K562 (cell line): Measurements from ENCODE around the gene PPP1R1C. TPM values are rescaled to one million over a fixed set of nuclear protein-coding genes. Genes with fewer than 3 reads are reported as not detected.

Experiments
- ATAC-seq: fragments of 200-7000 bp; cut with Tn5 transposase; 3 replicates; pipeline ENCODE4 v1.9.1; 2020; ENCODE audit warnings: moderate library complexity
- BruUV-seq: library from RNA; stranded (reverse); fragments of 400-500 nt; replicated peaks from 2 replicates; lab custom pipeline; 2021; lab: Mats Ljungman, UMichigan
- CTCF ChIA-PET: fragments of 300-600 bp; formaldehyde crosslinking; extraction: SDS; loops from one replicate; lab custom pipeline; 2021; ENCODE audit warnings: low intra/inter-chr PET ratio; lab: Yijun Ruan, JAX
- POLR2A ChIA-PET: fragments of 300-600, 350-650 bp; sonication (Branson Sonifier 250); formaldehyde crosslinking; extraction: SDS; loops from one replicate; lab custom pipeline; 2021; ENCODE audit warnings: antibody characterized with exemption, inconsistent platforms; lab: Yijun Ruan, JAX
- DNase-seq, 4 experiments: peaks; one replicate each; pipeline versions ENCODE4 v3.0.0 to v3.0.0-alpha.2; 2011 to 2018; ENCODE audit warnings: low spot score in 3 of 4, mixed read lengths in 3 of 4; ENCODE audit errors: extremely low read depth in 1 of 4
- FAIRE-seq: peaks from 2 replicates; lab custom pipeline; 2011; peaks lifted over from hg19 to GRCh38; lab: Jason Lieb, UNC
- H2AFZ ChIP-seq: 2 replicates; pipeline ENCODE4 v1.6.0; 2011; ENCODE audit warnings: low read depth, low read length, control low read depth, inconsistent platforms
- H3K27ac ChIP-seq: fragments of 200-600 bp; 3 replicates; pipeline ENCODE4 v1.8.0; 2011; ENCODE audit warnings: low read depth, mild to moderate bottlenecking, control low read depth, inconsistent platforms, low read length, moderate library complexity, mixed read lengths; ENCODE audit errors: extremely low read depth
- H3K27me3 ChIP-seq, 2 experiments: fragments of 300-600 bp in 1 of 2; 2 replicates in 1 of 2; 3 replicates in 1 of 2; pipeline versions ENCODE4 v1.6.0 to v1.8.0; 2011; ENCODE audit warnings: inconsistent platforms in 2 of 2, low read length in 2 of 2, mild to moderate bottlenecking in 1 of 2, mixed read lengths in 1 of 2, moderate library complexity in 1 of 2; ENCODE audit not compliant: control insufficient read depth in 2 of 2, insufficient read depth in 2 of 2
- H3K36me3 ChIP-seq: fragments of 300-600 bp; 3 replicates; pipeline ENCODE4 v1.8.0; 2011; ENCODE audit warnings: mild to moderate bottlenecking, low read length, inconsistent platforms; ENCODE audit not compliant: control insufficient read depth, insufficient read depth
- H3K4me1 ChIP-seq, 2 experiments: fragments of 200-600 bp in 1 of 2; replicated peaks in 1 of 2; 2 replicates in 1 of 2; 3 replicates in 1 of 2; pipeline versions ENCODE4 v1.5.1 to v1.8.0; 2011; ENCODE audit warnings: inconsistent platforms in 2 of 2, low read length in 2 of 2, mild to moderate bottlenecking in 1 of 2, mixed read lengths in 1 of 2, moderate library complexity in 1 of 2; ENCODE audit not compliant: control insufficient read depth in 2 of 2, insufficient read depth in 2 of 2
- H3K4me2 ChIP-seq: 2 replicates; pipeline ENCODE4 v1.6.1; 2011; ENCODE audit warnings: low read length, control low read depth, inconsistent platforms, mixed read lengths; ENCODE audit not compliant: insufficient read depth
- H3K4me3 ChIP-seq: fragments of 200-600 bp; sonication (generic), shearing (Covaris generic); 2 replicates; pipeline ENCODE4 v1.5.1; 2016; ENCODE audit warnings: control low read depth, inconsistent platforms
- H3K79me2 ChIP-seq: fragments of 200-600 bp; 3 replicates; pipeline ENCODE4 v1.8.0; 2011; ENCODE audit warnings: low read length, inconsistent platforms; ENCODE audit not compliant: control insufficient read depth, insufficient read depth
- H3K9ac ChIP-seq, 2 experiments: 2 replicates each; pipeline versions ENCODE4 v1.6.0 to v1.6.1; 2011; ENCODE audit warnings: low read depth in 2 of 2, low read length in 2 of 2, control low read depth in 1 of 2, inconsistent platforms in 1 of 2, mild to moderate bottlenecking in 1 of 2, mixed read lengths in 1 of 2; ENCODE audit not compliant: insufficient read depth in 1 of 2
- H3K9me1 ChIP-seq: one replicate; pipeline ENCODE4 v1.6.0; 2011; ENCODE audit warnings: inconsistent platforms, mild to moderate bottlenecking, low read length, moderate library complexity; ENCODE audit not compliant: control insufficient read depth, insufficient read depth
- H3K9me3 ChIP-seq: replicated peaks from 2 replicates; pipeline ENCODE4 v1.5.1; 2011; ENCODE audit warnings: low read depth, low read length, inconsistent platforms; ENCODE audit not compliant: control insufficient read depth, insufficient read depth
- H4K20me1 ChIP-seq: replicated peaks from 2 replicates; pipeline ENCODE4 v1.6.1; 2011; ENCODE audit warnings: low read length, inconsistent platforms, mixed read lengths; ENCODE audit not compliant: control insufficient read depth, insufficient read depth
- MIER1 ChIP-seq: fragments of 450-650 bp; IDR thresholded peaks from 2 replicates; pipeline ENCODE4 v1.6.1; 2016; ENCODE audit warnings: antibody characterized with exemption, mild to moderate bottlenecking, low read depth
- PHF8 ChIP-seq: fragments of 200-600 bp; sonication (generic); IDR thresholded peaks from 2 replicates; pipeline ENCODE4 v1.6.1; 2012; ENCODE audit warnings: mixed run types, mild to moderate bottlenecking, inconsistent platforms, low read length, moderate library complexity, borderline replicate concordance
- SIN3B ChIP-seq: fragments of 450-650 bp; IDR thresholded peaks from 2 replicates; pipeline ENCODE4 v1.6.1; 2017; ENCODE audit warnings: low read depth, mild to moderate bottlenecking, moderate library complexity
- SRF ChIP-seq, 2 experiments: fragments of 250-450, 450-650 bp in 1 of 2; sonication (Bioruptor Pico) in 1 of 2; sonication (generic) in 1 of 2; formaldehyde crosslinking; IDR thresholded peaks; 2 replicates each; pipeline versions ENCODE4 v1.5.0 to v1.5.1; 2020 to 2022; ENCODE audit warnings: mild to moderate bottlenecking in 1 of 2, missing genetic modification reagents in 1 of 2
- STAG1 ChIP-seq: sonication (generic); formaldehyde crosslinking; IDR thresholded peaks from 2 replicates; pipeline ENCODE4 v1.5.0; 2020; ENCODE audit warnings: missing genetic modification reagents, borderline replicate concordance
- TAL1 ChIP-seq: fragments of 450-650 bp; IDR thresholded peaks from 2 replicates; pipeline ENCODE4 v1.6.1; 2016; ENCODE audit warnings: mild to moderate bottlenecking
- TEAD2 ChIP-seq: fragments of 450-650 bp; IDR thresholded peaks from 2 replicates; pipeline ENCODE4 v1.6.1; 2016; ENCODE audit warnings: missing genetic modification characterization, control low read depth, missing compliant biosample characterization
- ZNF316 ChIP-seq: fragments of 450-650 bp; IDR thresholded peaks from 2 replicates; pipeline ENCODE4 v1.6.1; 2016
- ZNF780A ChIP-seq: fragments of 250-450 bp; sonication (Bioruptor Pico); IDR thresholded peaks from 2 replicates; pipeline ENCODE4 v1.5.0; 2021; ENCODE audit warnings: mild to moderate bottlenecking
- WGBS: fragments of 100-300 bp; shearing (Covaris generic); methylation state at CpG from one replicate; pipeline ENCODE4 v1.1.6; 2016; ENCODE audit warnings: low coverage, mixed read lengths; ENCODE audit not compliant: insufficient coverage; ENCODE audit errors: missing lambda C conversion rate; 5-methylcytosine and 5-hydroxymethylcytosine counted together
- in situ Hi-C: fragments of 300-500 bp; cut with MboI; formaldehyde crosslinking; loops from 4 replicates; pipeline ENCODE4 v1.15.0; 2018; ENCODE audit warnings: inconsistent platforms, mixed read lengths
- intact Hi-C: fragments of 100-400 bp; cut with micrococcal nuclease; formaldehyde crosslinking; loops from 2 replicates; pipeline ENCODE4 v1.14.2; 2022
- polyA plus RNA-seq, 8 experiments: library from polyadenylated mRNA; depleted of rRNA in 4 of 8; stranded (reverse) in 5 of 8; unstranded in 3 of 8; fragments of >200 nt; fragmentation: Nextera tagmentation in 2 of 8; fragmentation: Illumina TruSeq in 1 of 8; extraction: Ambion mirVana in 2 of 8; extraction: Trizol in 1 of 8; gene quantifications; 2 replicates each; pipeline versions ENCODE4 v1.2.1 to v1.2.3, GENCODE V29; 2011 to 2014; ENCODE audit warnings: inconsistent platforms in 1 of 8, missing spikeins in 1 of 8
- total RNA-seq, 7 experiments: library from RNA; depleted of rRNA in 6 of 7; stranded (reverse); fragments of >200 nt in 6 of 7; fragmentation: Illumina TruSeq in 2 of 7; extraction: Trizol in 2 of 7; gene quantifications; 2 replicates each; pipeline versions ENCODE4 v1.2.1 to v1.2.3, GENCODE V29; 2011 to 2021; ENCODE audit warnings: low replicate concordance in 1 of 7
- TF ChIP-seq, protein P1 (sequence below): sonication (generic); formaldehyde crosslinking; IDR thresholded peaks from 2 replicates; pipeline ENCODE4 v1.8.1; 2023; ENCODE audit warnings: mild to moderate bottlenecking, missing genetic modification reagents
- TF ChIP-seq, protein P2 (sequence below): sonication (generic); formaldehyde crosslinking; IDR thresholded peaks from 2 replicates; pipeline ENCODE4 v1.8.1; 2022; ENCODE audit warnings: missing genetic modification reagents
- TF ChIP-seq, protein P3 (sequence below): fragments of 450-650 bp; formaldehyde crosslinking; conservative IDR thresholded peaks from 2 replicates; pipeline ENCODE4 v1.4.0; 2022; ENCODE audit warnings: mild to moderate bottlenecking, missing genetic modification characterization

PPP1R1C gene
- total and polyA plus RNA-seq, 9 of the 15 experiments (the other 6 are each of a cell fraction or from before 2014, with no cell fraction given), result 0.09 to 0.64 (median 0.40) TPM; not detected in 2

DNA sequence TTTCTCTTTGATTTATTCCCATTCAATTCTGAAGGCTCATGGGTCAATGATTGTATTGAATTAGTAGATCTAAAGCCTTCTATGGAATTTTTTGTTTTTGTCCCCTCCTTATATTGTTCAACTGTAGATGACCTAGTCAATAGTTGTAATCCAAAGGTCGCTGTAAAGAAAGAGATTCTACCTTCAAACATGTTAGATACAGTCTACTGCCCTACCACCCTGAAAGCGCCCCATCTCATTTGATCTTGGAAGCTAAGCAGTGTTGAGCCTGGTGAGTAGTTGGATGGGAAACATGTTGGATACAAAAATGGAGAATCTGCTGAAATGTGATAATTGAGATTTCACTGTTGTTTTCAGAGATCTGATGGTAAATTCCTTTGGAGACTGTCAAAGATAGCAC lies 63.0 kb downstream of the PPP1R1C start:
- Histone ChIP-seq H3K9ac (no peak overlapping the region), H3K36me3 (no peaks in the 10 kb centered on the region), H4K20me1 (no peaks in the 10 kb centered on the region), H2AFZ (no peak overlapping the region), H3K9me1 (no peaks in the 10 kb centered on the region), H3K9me3 (no peaks in the 10 kb centered on the region), H3K27me3 (no peaks in the 10 kb centered on the region), H3K4me1 (no peaks in the 10 kb centered on the region), H3K27ac (no peak overlapping the region), H3K4me3 (no peak overlapping the region), H3K4me2 (no peak overlapping the region), H3K79me2 (no peaks in the 10 kb centered on the region)
- no peak for DNase-seq
- FAIRE-seq, result no peak
- WGBS, result 0% methylated on average over 2 of the region's 2 CpGs
- no TSS peak for BruUV-seq
- in situ Hi-C loops (no loop called here), intact Hi-C loops (no loop called here)
- ChIA-PET POLR2A (interaction anchor here (0.7 kb wide), 1 partner anchor 11 kb away, joined by 3 read pairs; no protein-coding TSS in a partner anchor), CTCF (no interaction called here)
- ATAC-seq, result no peak
- TF ChIP-seq TAL1, result no peak
- TF ChIP-seq, protein P1, sequence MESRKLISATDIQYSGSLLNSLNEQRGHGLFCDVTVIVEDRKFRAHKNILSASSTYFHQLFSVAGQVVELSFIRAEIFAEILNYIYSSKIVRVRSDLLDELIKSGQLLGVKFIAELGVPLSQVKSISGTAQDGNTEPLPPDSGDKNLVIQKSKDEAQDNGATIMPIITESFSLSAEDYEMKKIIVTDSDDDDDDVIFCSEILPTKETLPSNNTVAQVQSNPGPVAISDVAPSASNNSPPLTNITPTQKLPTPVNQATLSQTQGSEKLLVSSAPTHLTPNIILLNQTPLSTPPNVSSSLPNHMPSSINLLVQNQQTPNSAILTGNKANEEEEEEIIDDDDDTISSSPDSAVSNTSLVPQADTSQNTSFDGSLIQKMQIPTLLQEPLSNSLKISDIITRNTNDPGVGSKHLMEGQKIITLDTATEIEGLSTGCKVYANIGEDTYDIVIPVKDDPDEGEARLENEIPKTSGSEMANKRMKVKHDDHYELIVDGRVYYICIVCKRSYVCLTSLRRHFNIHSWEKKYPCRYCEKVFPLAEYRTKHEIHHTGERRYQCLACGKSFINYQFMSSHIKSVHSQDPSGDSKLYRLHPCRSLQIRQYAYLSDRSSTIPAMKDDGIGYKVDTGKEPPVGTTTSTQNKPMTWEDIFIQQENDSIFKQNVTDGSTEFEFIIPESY (CRISPR knock-in tag), result no peak
- TF ChIP-seq ZNF780A, result no peak
- TF ChIP-seq, protein P2, sequence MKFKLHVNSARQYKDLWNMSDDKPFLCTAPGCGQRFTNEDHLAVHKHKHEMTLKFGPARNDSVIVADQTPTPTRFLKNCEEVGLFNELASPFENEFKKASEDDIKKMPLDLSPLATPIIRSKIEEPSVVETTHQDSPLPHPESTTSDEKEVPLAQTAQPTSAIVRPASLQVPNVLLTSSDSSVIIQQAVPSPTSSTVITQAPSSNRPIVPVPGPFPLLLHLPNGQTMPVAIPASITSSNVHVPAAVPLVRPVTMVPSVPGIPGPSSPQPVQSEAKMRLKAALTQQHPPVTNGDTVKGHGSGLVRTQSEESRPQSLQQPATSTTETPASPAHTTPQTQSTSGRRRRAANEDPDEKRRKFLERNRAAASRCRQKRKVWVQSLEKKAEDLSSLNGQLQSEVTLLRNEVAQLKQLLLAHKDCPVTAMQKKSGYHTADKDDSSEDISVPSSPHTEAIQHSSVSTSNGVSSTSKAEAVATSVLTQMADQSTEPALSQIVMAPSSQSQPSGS (CRISPR knock-in tag), result no peak
- TF ChIP-seq, protein P3, sequence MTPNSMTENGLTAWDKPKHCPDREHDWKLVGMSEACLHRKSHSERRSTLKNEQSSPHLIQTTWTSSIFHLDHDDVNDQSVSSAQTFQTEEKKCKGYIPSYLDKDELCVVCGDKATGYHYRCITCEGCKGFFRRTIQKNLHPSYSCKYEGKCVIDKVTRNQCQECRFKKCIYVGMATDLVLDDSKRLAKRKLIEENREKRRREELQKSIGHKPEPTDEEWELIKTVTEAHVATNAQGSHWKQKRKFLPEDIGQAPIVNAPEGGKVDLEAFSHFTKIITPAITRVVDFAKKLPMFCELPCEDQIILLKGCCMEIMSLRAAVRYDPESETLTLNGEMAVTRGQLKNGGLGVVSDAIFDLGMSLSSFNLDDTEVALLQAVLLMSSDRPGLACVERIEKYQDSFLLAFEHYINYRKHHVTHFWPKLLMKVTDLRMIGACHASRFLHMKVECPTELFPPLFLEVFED (CRISPR knock-in tag), result no peak
- TF ChIP-seq TEAD2, result no peak
- TF ChIP-seq PHF8, result no peak
- no peak for TF ChIP-seq STAG1
- no peak for TF ChIP-seq ZNF316
- no peak for TF ChIP-seq SRF (CRISPR knock-in tag; IDR thresholded peaks at IDR 0.05)
- TF ChIP-seq MIER1, result no peak
- TF ChIP-seq SIN3B, result no peak
